GM10266 (cell line): Measurements from ENCODE around the gene FAM89A.
A peak's percentile ranks its signal among the peaks of the same experiment; 100 is the strongest.

Experiments used
- DNase-seq: peaks from one replicate; pipeline ENCODE4 v3.0.0; 2012; ENCODE audit errors: extremely low spot score
- CTCF ChIP-seq: IDR thresholded peaks from 2 replicates; pipeline ENCODE4 v1.5.1; 2012; ENCODE audit warnings: mild to moderate bottlenecking, low read depth; ENCODE audit not compliant: control insufficient read depth, insufficient read depth; ENCODE audit errors: missing control alignments

FAM89A gene

DNA sequence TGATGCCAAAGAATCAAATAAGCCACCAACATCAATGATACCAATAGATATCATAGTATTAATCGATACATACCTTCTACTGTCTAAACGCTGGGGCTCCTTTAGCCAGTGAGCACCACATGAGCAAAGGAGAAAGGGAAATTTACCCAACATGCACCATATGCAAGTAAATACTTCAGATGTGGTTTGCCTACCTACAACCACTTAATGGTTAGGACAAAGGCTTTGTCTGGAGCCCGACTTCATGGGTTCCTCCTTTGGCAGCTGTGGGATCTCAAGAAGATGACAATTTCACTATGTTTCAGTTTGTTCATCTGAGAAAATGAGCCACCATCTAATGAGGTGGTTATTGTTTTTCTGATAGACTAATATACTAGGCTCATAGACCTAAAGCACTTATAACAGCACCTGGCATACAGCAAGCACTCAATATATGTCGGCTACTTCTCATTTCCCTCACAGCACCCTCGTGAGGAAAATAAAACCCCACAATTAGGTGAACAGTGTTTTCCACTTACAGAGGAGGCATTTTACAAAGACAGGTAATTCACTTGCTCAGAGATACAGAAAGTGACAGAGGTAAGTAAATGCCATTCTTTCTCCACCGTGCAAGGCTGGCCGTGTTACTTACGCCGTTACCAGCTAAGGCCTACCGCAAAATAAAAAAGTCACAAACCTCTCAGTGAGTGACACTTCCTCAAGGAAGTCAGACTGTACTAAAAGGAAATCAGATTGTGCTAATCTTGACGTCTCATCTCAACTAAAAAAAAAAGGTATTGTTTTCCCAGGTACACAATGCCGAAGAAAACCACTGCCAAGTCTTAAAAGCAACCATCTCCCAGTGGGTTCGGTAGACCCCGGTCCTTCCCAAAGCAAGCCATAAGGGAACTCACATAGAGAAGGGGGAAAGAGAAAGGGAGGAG, 63.0 kb downstream of the FAM89A start:
- no peak for TF ChIP-seq CTCF
- DNase-seq = peak; percentile 19

DNA sequence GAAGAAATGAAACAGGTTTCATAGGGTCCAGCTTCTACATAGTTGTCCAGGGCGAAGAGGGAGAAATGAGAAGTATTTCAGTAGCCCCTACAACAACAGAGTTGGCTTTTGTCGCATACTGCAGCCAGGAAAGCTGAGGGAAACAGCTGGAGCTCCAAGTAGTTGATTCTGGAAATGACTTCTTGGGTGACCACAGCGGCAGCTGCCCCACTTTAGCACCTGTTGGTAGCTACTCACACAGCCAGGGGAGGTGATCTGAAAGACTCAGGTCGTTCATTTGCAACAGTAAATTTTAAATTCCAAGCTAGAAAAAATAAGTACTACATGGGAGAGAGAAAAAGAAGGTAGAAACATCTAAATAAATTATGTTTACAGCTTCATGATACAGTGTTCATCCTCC, 63.7 kb downstream of the FAM89A start:
- DNase-seq = no peak
- no peak for TF ChIP-seq CTCF

- DNase-seq = no peak
- TF ChIP-seq CTCF = no peak
Measured at GRCh38 chr1:230975636-230976035, 64.4 kb downstream of the FAM89A start.

DNA sequence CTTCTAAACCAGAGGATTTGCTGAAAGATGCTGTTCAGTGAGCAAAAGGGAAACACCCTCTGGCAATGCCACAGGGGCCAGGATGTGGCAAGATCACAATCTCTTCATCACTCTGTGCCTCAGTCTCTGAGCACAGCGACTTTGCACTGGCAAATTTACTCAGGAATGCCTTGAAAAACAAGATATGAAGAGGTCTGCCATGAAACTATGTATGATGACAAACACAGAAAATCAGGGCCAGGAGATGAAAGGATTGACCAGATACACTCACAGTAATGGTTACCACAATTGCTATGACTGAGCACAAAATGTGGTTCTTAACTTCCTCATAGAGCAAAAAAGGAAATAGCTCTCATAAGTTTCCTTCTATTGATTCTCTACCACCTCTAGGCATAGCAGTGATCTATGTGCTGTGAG, 67.2 kb downstream of the FAM89A start:
- no peak for TF ChIP-seq CTCF
- peak; percentile 29 for DNase-seq

DNA sequence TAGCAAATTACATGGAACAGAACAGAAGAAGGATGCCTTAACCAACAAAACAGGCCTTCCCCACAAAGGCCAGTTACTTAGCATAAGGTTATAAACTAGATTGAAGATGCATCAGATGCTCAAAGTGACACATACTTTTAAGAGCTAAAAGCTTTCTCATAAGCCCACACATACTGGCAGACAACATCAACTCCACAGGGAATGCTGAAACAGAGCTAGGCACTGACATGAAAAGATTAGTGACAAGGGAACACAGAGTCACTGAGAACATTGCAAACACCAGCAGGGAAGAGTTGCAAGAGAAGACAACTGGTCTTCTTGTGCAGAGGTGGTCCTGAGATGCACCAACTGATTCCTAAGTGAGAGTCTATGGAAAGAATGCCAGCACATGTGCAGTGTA, 68.3 kb downstream of the FAM89A start:
- no peak for TF ChIP-seq CTCF
- DNase-seq = no peak

GRCh38 chr1:230970432-230970831, 69.6 kb downstream of the FAM89A start:
- TF ChIP-seq CTCF = no peak

More at GRCh38 chr1:230970432-230970831, 69.6 kb downstream of the FAM89A start:
- DNase-seq = no peak
